Aortic smooth muscle cell (primary cell): Measurements from ENCODE around the gene CGAS. TPM values are rescaled to one million over a fixed set of nuclear protein-coding genes. Genes with fewer than 3 reads are reported as not detected.

Experiments used
- total RNA-seq: library from RNA; depleted of rRNA; stranded (reverse); fragments of >200 nt; gene quantifications from 2 replicates; pipeline ENCODE4 v1.2.3, GENCODE V29; 2014

CGAS gene
- total RNA-seq: 4.2 and 4.4 TPM in 2 replicates

GRCh38 chr6:73452107-73452461 is at the start of gene CGAS:
Gene CGAS (minus strand): TSS chr6:73452297. CDS start chr6:73452181, 116 bp downstream.

GRCh38 chr6:73461537-73462350 is 9.6 kb upstream of the CGAS start, which contains the start of gene MTO1:
Gene MTO1 (plus strand): TSS chr6:73461737. CDS start chr6:73461855, 118 bp downstream.

GRCh38 chr6:73394577-73395354 is 57.3 kb downstream of the CGAS start, which contains the start of gene DDX43:
Gene DDX43 (plus strand): TSS chr6:73394828. CDS start chr6:73394906, 78 bp downstream.

Other genes with a start within 250 kb of the CGAS start
- not detected in 2 replicates for gene KHDC1L, start 226.8 kb downstream of the CGAS start, total RNA-seq
- 2.0 and 4.1 TPM in 2 replicates for gene KHDC1, start 189.1 kb downstream of the CGAS start, total RNA-seq
- not detected in 2 replicates for gene DPPA5, start 98.0 kb downstream of the CGAS start, total RNA-seq
- not detected in 2 replicates for gene KHDC3L, start 89.6 kb downstream of the CGAS start, total RNA-seq
- not detected in 2 replicates for gene OOEP, start 82.4 kb downstream of the CGAS start, total RNA-seq
- gene DDX43, start 57.5 kb downstream of the CGAS start, total RNA-seq: 0.68 and 0.92 TPM in 2 replicates
- gene MTO1, start 9.4 kb upstream of the CGAS start, total RNA-seq: 23.8 and 31.6 TPM in 2 replicates
- 23,375 and 23,683 TPM in 2 replicates for gene EEF1A1, start 68.7 kb upstream of the CGAS start, total RNA-seq
- 37.9 and 46.6 TPM in 2 replicates for gene SLC17A5, start 201.7 kb upstream of the CGAS start, total RNA-seq
- 10.4 and 25.8 TPM in 2 replicates for gene CD109, start 243.9 kb upstream of the CGAS start, total RNA-seq